T-helper 22 cell (primary cell): ENCODE results near the gene SPATA31A7.
"Not testable (repeated sequence)": the region's sequence is repeated elsewhere in the genome, so short reads cannot be mapped to it uniquely, and the experiment has no call there.

Source experiments
- DNase-seq: peaks from one replicate; pipeline ENCODE4 v3.0.0-alpha.2; 2020; ENCODE audit warnings: low read depth

Gene SPATA31A7

DNA sequence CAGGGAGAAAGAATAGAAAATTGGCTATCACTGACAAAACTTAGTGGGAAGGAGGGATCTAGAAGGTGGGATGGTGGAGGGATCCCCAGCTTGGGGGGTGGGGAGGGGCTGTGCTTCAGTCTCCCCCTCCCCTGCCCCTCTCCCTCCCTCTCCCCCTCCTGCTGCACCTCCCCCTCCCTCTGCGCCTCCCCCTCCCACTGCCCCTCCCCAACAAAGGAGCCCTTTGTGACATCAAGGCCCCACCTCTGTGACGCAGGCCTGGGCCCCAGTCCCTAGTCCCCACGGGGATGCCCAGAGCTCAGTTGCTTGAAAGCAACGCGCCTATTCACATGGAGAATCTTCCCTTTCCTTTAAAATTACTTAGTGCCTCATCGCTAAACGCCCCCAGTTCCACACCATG, at the start of gene SPATA31A7:
Gene SPATA31A7, plus strand, starts transcription at position 301 of the 400 bp plus-strand sequence. Its CDS starts 29 bp downstream, at position 330.
- not testable (repeated sequence) for DNase-seq

DNA sequence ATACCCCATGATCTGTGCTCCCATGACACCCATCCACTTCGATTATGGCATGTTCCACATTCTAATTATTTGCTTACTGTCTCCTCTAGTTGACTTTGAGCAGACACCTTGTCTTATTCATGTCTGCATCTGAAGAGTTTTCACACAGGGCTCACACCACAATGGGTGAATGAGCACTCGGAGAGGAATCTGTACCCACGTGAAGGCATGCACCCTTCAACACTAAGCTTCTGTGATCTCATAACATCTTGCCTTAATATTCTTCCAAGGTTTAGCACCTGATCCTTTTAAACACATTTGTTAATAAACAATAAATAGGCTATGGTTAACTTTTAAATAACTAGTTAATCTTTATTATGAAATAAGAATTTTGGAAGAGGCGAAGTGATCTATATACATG, 36.6 kb downstream of the SPATA31A7 start:
- not testable (repeated sequence) for DNase-seq
